K562 (cell line): Measurements from ENCODE around the gene IGLON5.

Source experiments
- BMI1 ChIP-seq: fragments of 150-350 bp; IDR thresholded peaks from 2 replicates; pipeline ENCODE4 v1.6.1; 2014; ENCODE audit warnings: low read length
- CBX2 ChIP-seq: fragments of 200-600 bp; sonication (generic); IDR thresholded peaks from one replicate; pipeline ENCODE4 v1.6.1; 2012; ENCODE audit warnings: mild to moderate bottlenecking, low read length, inconsistent platforms; ENCODE audit not compliant: insufficient read depth, poor library complexity, severe bottlenecking
- IRF1 ChIP-seq: sonication (generic); formaldehyde crosslinking; IDR thresholded peaks from 2 replicates; pipeline ENCODE4 v1.8.0; 2022; ENCODE audit warnings: missing genetic modification reagents, mild to moderate bottlenecking, borderline replicate concordance
- TFAP4 ChIP-seq: sonication (generic); formaldehyde crosslinking; IDR thresholded peaks from 2 replicates; pipeline ENCODE4 v1.8.0; 2022; ENCODE audit warnings: missing genetic modification reagents, mild to moderate bottlenecking, moderate library complexity, borderline replicate concordance
- ZBTB49 ChIP-seq: sonication (generic); formaldehyde crosslinking; IDR thresholded peaks from 2 replicates; pipeline ENCODE4 v1.8.0; 2022; ENCODE audit warnings: missing genetic modification reagents, mild to moderate bottlenecking, borderline replicate concordance
- ZNF280B ChIP-seq: fragments of 250-450 bp; sonication (Bioruptor Pico); IDR thresholded peaks from 2 replicates; pipeline ENCODE4 v1.5.1; 2021; ENCODE audit warnings: mild to moderate bottlenecking
- ZSCAN29 ChIP-seq: fragments of 450-650 bp; IDR thresholded peaks from 2 replicates; pipeline ENCODE4 v1.6.1; 2017

GRCh38 chr19:51366389-51367254, 55.2 kb downstream of the IGLON5 start:
- TF ChIP-seq BMI1 (no peak), TFAP4 (no peak; the same call in 1 of the 2 replicates), CBX2 (no peak), IRF1 (CRISPR knock-in tag) (no peak), ZNF280B (CRISPR knock-in tag) (no peak), ZBTB49 (CRISPR knock-in tag) (no peak), ZSCAN29 (peak; percentile 76; the same call in 1 of the 2 replicates)
